ENCODE measurements around the gene SLC7A9. TPM values are rescaled to one million over a fixed set of nuclear protein-coding genes. Genes with fewer than 3 reads are reported as not detected.
"Not testable (repeated sequence)": the region's sequence is repeated elsewhere in the genome, so short reads cannot be mapped to it uniquely, and the experiment has no call there.

SLC7A9 gene
- total RNA-seq, 1 experiment from 2014 or later, result not detected

- no peak overlapping the region for H3K4me3 ChIP-seq (ENCODE audit: insufficient read depth, low read depth, low read length)
- no peaks in the 10 kb centered on the region for H3K36me3 ChIP-seq (replicated peaks; ENCODE audit: control insufficient read depth, insufficient read depth, low read length)
- peak; percentile 31 for DNase-seq
- no peaks in the 10 kb centered on the region for H3K27me3 ChIP-seq (ENCODE audit: control insufficient read depth, insufficient read depth, low read length)
These were observed 5.7 kb downstream of the SLC7A9 start for GRCh38 chr19:32863841-32864240.

- H3K36me3 ChIP-seq (replicated peaks; ENCODE audit: control insufficient read depth, insufficient read depth, low read length), result no peaks in the 10 kb centered on the region
- no peak overlapping the region for H3K4me3 ChIP-seq (ENCODE audit: insufficient read depth, low read depth, low read length)
- H3K27me3 ChIP-seq (ENCODE audit: control insufficient read depth, insufficient read depth, low read length), result no peaks in the 10 kb centered on the region
- no peak for DNase-seq
These were observed 6.3 kb downstream of the SLC7A9 start for GRCh38 chr19:32863301-32863700.

- Histone ChIP-seq H3K36me3 (replicated peaks; ENCODE audit: control insufficient read depth, insufficient read depth, low read length) (no peaks in the 10 kb centered on the region), H3K27me3 (ENCODE audit: control insufficient read depth, insufficient read depth, low read length) (no peaks in the 10 kb centered on the region), H3K4me3 (ENCODE audit: insufficient read depth, low read depth, low read length) (no peak overlapping the region)
- DNase-seq, result no peak
These were observed 6.8 kb downstream of the SLC7A9 start for GRCh38 chr19:32862741-32863140.

GRCh38 chr19:32862173-32862572 lies 7.4 kb downstream of the SLC7A9 start:
- no peak for DNase-seq
- no peaks in the 10 kb centered on the region for H3K36me3 ChIP-seq (replicated peaks; ENCODE audit: control insufficient read depth, insufficient read depth, low read length)
- H3K27me3 ChIP-seq (ENCODE audit: control insufficient read depth, insufficient read depth, low read length), result no peaks in the 10 kb centered on the region

GRCh38 chr19:32861596-32861995 lies 8.0 kb downstream of the SLC7A9 start:
- H3K4me3 ChIP-seq (ENCODE audit: insufficient read depth, low read depth, low read length), result no peak overlapping the region
- H3K27me3 ChIP-seq (ENCODE audit: control insufficient read depth, insufficient read depth, low read length), result no peaks in the 10 kb centered on the region
- no peaks in the 10 kb centered on the region for H3K36me3 ChIP-seq (replicated peaks; ENCODE audit: control insufficient read depth, insufficient read depth, low read length)
- no peak for DNase-seq

More at GRCh38 chr19:32862173-32862572, 7.4 kb downstream of the SLC7A9 start:
- H3K4me3 ChIP-seq (ENCODE audit: insufficient read depth, low read depth, low read length), result no peak overlapping the region

GRCh38 chr19:32859591-32859990 lies 10.0 kb downstream of the SLC7A9 start:
- H3K36me3 ChIP-seq (replicated peaks; ENCODE audit: control insufficient read depth, insufficient read depth, low read length), result no peaks in the 10 kb centered on the region
- no peak overlapping the region for H3K4me3 ChIP-seq (ENCODE audit: insufficient read depth, low read depth, low read length)
- H3K27me3 ChIP-seq (ENCODE audit: control insufficient read depth, insufficient read depth, low read length), result no peaks in the 10 kb centered on the region
- DNase-seq, result peak; percentile 29

- DNase-seq, result no peak
- H3K4me3 ChIP-seq (ENCODE audit: insufficient read depth, low read depth, low read length), result no peak overlapping the region
- H3K36me3 ChIP-seq (replicated peaks; ENCODE audit: control insufficient read depth, insufficient read depth, low read length), result no peaks in the 10 kb centered on the region
- H3K27me3 ChIP-seq (ENCODE audit: control insufficient read depth, insufficient read depth, low read length), result no peaks in the 10 kb centered on the region
These were observed 11.0 kb downstream of the SLC7A9 start for GRCh38 chr19:32858559-32858958.

GRCh38 chr19:32858155-32858554 lies 11.4 kb downstream of the SLC7A9 start:
- DNase-seq, result peak; percentile 57
- Histone ChIP-seq H3K27me3 (ENCODE audit: control insufficient read depth, insufficient read depth, low read length) (no peaks in the 10 kb centered on the region), H3K36me3 (replicated peaks; ENCODE audit: control insufficient read depth, insufficient read depth, low read length) (no peaks in the 10 kb centered on the region), H3K4me3 (ENCODE audit: insufficient read depth, low read depth, low read length) (no peak overlapping the region)

- Histone ChIP-seq H3K4me3 (ENCODE audit: insufficient read depth, low read depth, low read length) (no peak overlapping the region), H3K27me3 (ENCODE audit: control insufficient read depth, insufficient read depth, low read length) (no peaks in the 10 kb centered on the region), H3K36me3 (replicated peaks; ENCODE audit: control insufficient read depth, insufficient read depth, low read length) (no peaks in the 10 kb centered on the region)
- no peak for DNase-seq
These were observed 12.0 kb downstream of the SLC7A9 start for GRCh38 chr19:32857584-32857983.

GRCh38 chr19:32856818-32857217 lies 12.7 kb downstream of the SLC7A9 start:
- H3K4me3 ChIP-seq (ENCODE audit: insufficient read depth, low read depth, low read length); H3K36me3 ChIP-seq (replicated peaks; ENCODE audit: control insufficient read depth, insufficient read depth, low read length); DNase-seq; H3K27me3 ChIP-seq (ENCODE audit: control insufficient read depth, insufficient read depth, low read length): not testable (repeated sequence)

- H3K4me3 ChIP-seq (ENCODE audit: insufficient read depth, low read depth, low read length), result no peak overlapping the region
- DNase-seq, result no peak
- H3K36me3 ChIP-seq (replicated peaks; ENCODE audit: control insufficient read depth, insufficient read depth, low read length), result no peaks in the 10 kb centered on the region
- no peaks in the 10 kb centered on the region for H3K27me3 ChIP-seq (ENCODE audit: control insufficient read depth, insufficient read depth, low read length)
These were observed 17.4 kb downstream of the SLC7A9 start for GRCh38 chr19:32852216-32852615.

- DNase-seq; H3K4me3 ChIP-seq (ENCODE audit: insufficient read depth, low read depth, low read length); H3K36me3 ChIP-seq (replicated peaks; ENCODE audit: control insufficient read depth, insufficient read depth, low read length); H3K27me3 ChIP-seq (ENCODE audit: control insufficient read depth, insufficient read depth, low read length): not testable (repeated sequence)
These were observed 21.5 kb downstream of the SLC7A9 start for GRCh38 chr19:32848035-32848434.

GRCh38 chr19:32843716-32844245 lies 25.8 kb downstream of the SLC7A9 start:
- no peak for DNase-seq
- Histone ChIP-seq H3K27me3 (ENCODE audit: control insufficient read depth, insufficient read depth, low read length) (no peaks in the 10 kb centered on the region), H3K4me3 (ENCODE audit: insufficient read depth, low read depth, low read length) (no peak overlapping the region), H3K36me3 (replicated peaks; ENCODE audit: control insufficient read depth, insufficient read depth, low read length) (no peaks in the 10 kb centered on the region)

- no peak for DNase-seq
- Histone ChIP-seq H3K36me3 (replicated peaks; ENCODE audit: control insufficient read depth, insufficient read depth, low read length) (no peaks in the 10 kb centered on the region), H3K27me3 (ENCODE audit: control insufficient read depth, insufficient read depth, low read length) (no peaks in the 10 kb centered on the region), H3K4me3 (ENCODE audit: insufficient read depth, low read depth, low read length) (no peak overlapping the region)
These were observed 27.5 kb downstream of the SLC7A9 start for GRCh38 chr19:32842061-32842460.

- H3K27me3 ChIP-seq (ENCODE audit: control insufficient read depth, insufficient read depth, low read length), result no peaks in the 10 kb centered on the region
- no peak for DNase-seq
- H3K4me3 ChIP-seq (ENCODE audit: insufficient read depth, low read depth, low read length), result no peak overlapping the region
- no peaks in the 10 kb centered on the region for H3K36me3 ChIP-seq (replicated peaks; ENCODE audit: control insufficient read depth, insufficient read depth, low read length)
These were observed 32.0 kb downstream of the SLC7A9 start for GRCh38 chr19:32837531-32837930.

- not testable (repeated sequence) for H3K36me3 ChIP-seq (replicated peaks; ENCODE audit: control insufficient read depth, insufficient read depth, low read length); DNase-seq; H3K4me3 ChIP-seq (ENCODE audit: insufficient read depth, low read depth, low read length); H3K27me3 ChIP-seq (ENCODE audit: control insufficient read depth, insufficient read depth, low read length)
These were observed 36.2 kb downstream of the SLC7A9 start for GRCh38 chr19:32833388-32833787.
